Smooth muscle cell (in vitro differentiated cells): ENCODE results near the gene NCOA7. TPM values are rescaled to one million over a fixed set of nuclear protein-coding genes. Genes with fewer than 3 reads are reported as not detected.

Experiments used
- DNase-seq: peaks from one replicate; lab custom pipeline; 2025; ENCODE audit not compliant: unreplicated experiment; lab: John Stamatoyannopoulos, UW
- H2AFZ ChIP-seq: fragments of 200-600 bp; sonication (generic); 2 replicates; pipeline ENCODE4 v1.6.0; 2016; ENCODE audit warnings: antibody characterized with exemption, low read depth, mild to moderate bottlenecking
- H3F3A ChIP-seq: fragments of 200-600 bp; sonication (generic); 2 replicates; pipeline ENCODE4 v1.6.0; 2017; ENCODE audit warnings: antibody characterized with exemption, low read depth
- H3K27ac ChIP-seq: fragments of 200-600 bp; sonication (generic); 2 replicates; pipeline ENCODE4 v1.5.1; 2016; ENCODE audit warnings: low read depth, mild to moderate bottlenecking
- H3K27me3 ChIP-seq: fragments of 200-600 bp; sonication (generic); 2 replicates; pipeline ENCODE4 v1.6.1; 2016; ENCODE audit warnings: low read depth, mild to moderate bottlenecking
- H3K36me3 ChIP-seq: fragments of 200-600 bp; sonication (generic); 2 replicates; pipeline ENCODE4 v1.5.1; 2016; ENCODE audit warnings: low read depth
- H3K4me1 ChIP-seq: fragments of 200-600 bp; sonication (generic); 2 replicates; pipeline ENCODE4 v1.5.1; 2016; ENCODE audit warnings: low read depth
- H3K4me2 ChIP-seq: fragments of 200-600 bp; sonication (generic); 2 replicates; pipeline ENCODE4 v1.6.0; 2016; ENCODE audit warnings: mild to moderate bottlenecking
- H3K4me3 ChIP-seq: fragments of 200-600 bp; sonication (generic); 2 replicates; pipeline ENCODE4 v1.5.1; 2016; ENCODE audit warnings: mild to moderate bottlenecking
- H3K79me2 ChIP-seq: fragments of 200-600 bp; sonication (generic); 2 replicates; pipeline ENCODE4 v1.6.0; 2016; ENCODE audit warnings: low read depth, mild to moderate bottlenecking
- H3K9ac ChIP-seq: fragments of 200-600 bp; sonication (generic); 2 replicates; pipeline ENCODE4 v1.6.0; 2016; ENCODE audit warnings: low read depth
- H3K9me3 ChIP-seq: fragments of 200-600 bp; sonication (generic); replicated peaks from 2 replicates; pipeline ENCODE4 v1.5.1; 2016; ENCODE audit warnings: low read depth
- H4K20me1 ChIP-seq: fragments of 200-600 bp; sonication (generic); 2 replicates; pipeline ENCODE4 v1.6.0; 2016; ENCODE audit warnings: low read depth
- CTCF ChIP-seq: fragments of 200-600 bp; sonication (generic); IDR thresholded peaks from 2 replicates; pipeline ENCODE4 v1.5.1; 2017; ENCODE audit warnings: borderline replicate concordance, mild to moderate bottlenecking, antibody characterized with exemption; ENCODE audit not compliant: insufficient read depth, poor library complexity, severe bottlenecking
- WGBS: methylation state at CpG from one replicate; pipeline ENCODE4 v1.1.7; 2016; ENCODE audit warnings: low lambda C conversion rate; 5-methylcytosine and 5-hydroxymethylcytosine counted together
- polyA plus RNA-seq: library from polyadenylated mRNA; unstranded; fragments of >200 nt; fragmentation: Nextera tagmentation; extraction: Ambion mirVana; gene quantifications from 2 replicates; pipeline ENCODE4 v1.2.1, GENCODE V29; 2016
- total RNA-seq: library from RNA; depleted of rRNA; stranded (reverse); fragments of >200 nt; gene quantifications from 2 replicates; pipeline ENCODE4 v1.2.3, GENCODE V29; 2014

NCOA7 gene
- total and polyA plus RNA-seq, 2 experiments from 2014 or later, result 38.1 to 44.0 TPM

GRCh38 chr6:125759184-125759902 is 31.4 kb upstream of the NCOA7 start:
- Histone ChIP-seq H3K27ac (peak overlapping the region; percentile 58), H3K9ac (no peak overlapping the region), H3K4me1 (no peaks in the 10 kb centered on the region), H3K4me2 (no peak overlapping the region), H4K20me1 (no peaks in the 10 kb centered on the region), H3K27me3 (no peaks in the 10 kb centered on the region), H2AFZ (no peak overlapping the region), H3K4me3 (no peak overlapping the region), H3K79me2 (peaks cover 4% of the 10 kb centered on the region), H3K9me3 (no peaks in the 10 kb centered on the region), H3F3A (no peaks in the 10 kb centered on the region), H3K36me3 (no peaks in the 10 kb centered on the region)
- DNase-seq, result no peak
- WGBS, result 88% methylated on average over 31 of the region's 42 CpGs
- peak; percentile 48 for TF ChIP-seq CTCF

- 79% methylated on average over 5 of the region's 5 CpGs for WGBS
- no peaks in the 10 kb centered on the region for H3F3A ChIP-seq
- no peak for DNase-seq
Observed at GRCh38 chr6:125759959-125760457, 30.8 kb upstream of the NCOA7 start.

GRCh38 chr6:125764121-125764671 is 26.6 kb upstream of the NCOA7 start:
- 14% methylated on average over 2 of the region's 2 CpGs for WGBS

More at GRCh38 chr6:125759959-125760457, 30.8 kb upstream of the NCOA7 start:
- H3K27me3 ChIP-seq, result no peaks in the 10 kb centered on the region
- no peak overlapping the region for H3K9ac ChIP-seq
- H4K20me1 ChIP-seq, result no peaks in the 10 kb centered on the region
- peak overlapping the region; percentile 24 for H3K4me2 ChIP-seq
- no peaks in the 10 kb centered on the region for H3K9me3 ChIP-seq
- H3K27ac ChIP-seq, result peak overlapping the region; percentile 58
- H2AFZ ChIP-seq, result no peak overlapping the region
- peaks cover 4% of the 10 kb centered on the region for H3K79me2 ChIP-seq
- H3K4me3 ChIP-seq, result no peak overlapping the region
- H3K36me3 ChIP-seq, result no peaks in the 10 kb centered on the region
- no peaks in the 10 kb centered on the region for H3K4me1 ChIP-seq
- TF ChIP-seq CTCF, result no peak

More at GRCh38 chr6:125764121-125764671, 26.6 kb upstream of the NCOA7 start:
- Histone ChIP-seq H3F3A (no peaks in the 10 kb centered on the region), H3K9me3 (no peaks in the 10 kb centered on the region), H3K36me3 (no peaks in the 10 kb centered on the region), H3K27me3 (no peaks in the 10 kb centered on the region), H3K27ac (peak overlapping the region; percentile 75), H3K4me3 (no peak overlapping the region), H3K9ac (peak overlapping the region; percentile 33), H3K79me2 (no peaks in the 10 kb centered on the region), H3K4me1 (no peaks in the 10 kb centered on the region), H4K20me1 (no peaks in the 10 kb centered on the region), H3K4me2 (peak overlapping the region; percentile 37), H2AFZ (no peak overlapping the region)
- no peak for DNase-seq
- no peak for TF ChIP-seq CTCF
